Posterior vena cava (tissue), 2 donors: ENCODE data around the gene NGF. TPM values are rescaled to one million over a fixed set of nuclear protein-coding genes. Genes with fewer than 3 reads are reported as not detected.
"Not testable (repeated sequence)": the region's sequence is repeated elsewhere in the genome, so short reads cannot be mapped to it uniquely, and the experiment has no call there.

Experiments used
- DNase-seq: peaks from one replicate; pipeline ENCODE4 v3.0.0-alpha.2; 2020; ENCODE audit warnings: low spot score
- intact Hi-C, 2 donors: fragments of 100-400 bp; cut with DNase I; formaldehyde crosslinking; loops; one replicate each; pipeline versions ENCODE4 v1.14.1 to v1.14.2; 2022 to 2023
- total RNA-seq, 2 donors: library from RNA; stranded (reverse); fragmentation: NEBNext Ultra II Directional; extraction: Animal tissue kit (Norgen Biotek cat#: 25700); gene quantifications; one replicate each; pipeline ENCODE4 v1.2.1, GENCODE V29; 2021
- donor health status: DM: yes; HTN: yes; CAD: no.
- donor health status: DM: yes; HTN: yes; CAD: no.

The NGF gene
- total RNA-seq, 2 donors from 2014 or later = 5.1 to 6.7 TPM

GRCh38 chr1:115314092-115314491, 24.0 kb downstream of the NGF start:
- intact Hi-C loops = no loop called here
- no peak for DNase-seq

GRCh38 chr1:115313182-115313581, 24.9 kb downstream of the NGF start:
- intact Hi-C loops = no loop called here
- DNase-seq = no peak

GRCh38 chr1:115312742-115313141, 25.3 kb downstream of the NGF start:
- DNase-seq = no peak
- intact Hi-C loops = no loop called here

DNA sequence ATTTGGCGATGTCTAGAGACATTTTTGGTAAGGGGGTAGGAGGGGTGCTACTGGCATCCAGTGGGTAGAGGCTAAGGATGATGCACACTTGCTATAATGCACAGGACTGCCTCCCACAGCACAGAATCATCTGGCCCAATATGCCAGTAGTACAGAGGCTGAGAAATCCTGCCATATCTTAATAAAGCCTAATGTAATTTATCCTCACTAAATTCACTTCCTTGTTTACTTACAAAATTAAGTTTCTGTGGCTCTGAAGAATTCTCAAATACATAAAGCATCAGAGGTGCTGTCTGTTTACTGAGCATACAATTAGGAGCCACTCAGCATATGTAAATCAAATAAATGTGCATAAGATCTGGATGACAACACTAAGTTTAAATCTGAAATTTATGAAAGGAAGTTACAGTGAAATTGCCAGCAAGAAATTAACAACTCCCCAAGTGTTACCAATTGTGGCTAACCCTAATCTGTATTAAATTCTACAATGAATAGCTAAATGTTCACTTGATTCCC, 26.5 kb downstream of the NGF start:
- intact Hi-C loops = no loop called here
- no peak for DNase-seq

DNA sequence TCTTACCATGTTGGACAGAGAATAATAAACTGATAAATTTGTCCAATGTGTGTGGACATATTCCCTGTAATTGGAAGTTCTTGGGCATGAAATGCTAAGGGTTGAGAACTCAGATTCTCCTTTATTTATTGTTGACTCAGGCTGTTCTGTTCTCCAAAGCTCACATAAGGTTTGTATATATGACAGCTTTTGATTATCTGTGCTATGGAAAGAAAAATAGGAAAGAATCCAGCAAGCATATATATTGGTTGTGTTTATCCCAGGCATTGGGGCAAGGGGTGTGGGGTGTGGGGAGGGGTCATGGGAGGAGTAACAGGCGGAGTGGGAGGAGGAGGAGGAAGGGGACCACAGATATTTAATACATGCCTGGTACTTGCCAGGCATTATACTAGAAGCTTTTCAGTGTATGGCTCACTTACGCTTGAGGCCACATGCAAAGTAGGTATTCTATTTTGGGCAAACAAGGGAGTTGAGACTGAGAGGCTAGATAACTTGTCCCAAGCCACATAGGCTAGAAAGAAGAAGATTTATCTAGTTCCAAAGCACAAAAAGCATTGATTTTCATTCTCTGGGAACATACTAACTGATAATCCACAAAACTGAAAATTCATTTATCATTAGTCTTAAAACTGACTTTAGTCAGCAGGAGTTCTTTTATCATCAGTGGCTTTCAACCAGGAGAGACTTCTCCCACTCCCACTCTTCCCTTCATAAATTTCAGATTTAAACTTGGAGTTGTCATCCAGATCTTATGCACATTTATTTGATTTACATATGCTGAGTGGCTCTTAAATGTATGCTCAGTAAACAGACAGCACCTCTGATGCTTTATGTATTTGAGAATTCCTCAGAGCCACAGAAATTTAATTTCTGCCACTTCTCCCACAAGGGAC, 27.2 kb downstream of the NGF start:
- intact Hi-C loops = no loop called here
- no peak for DNase-seq

DNA sequence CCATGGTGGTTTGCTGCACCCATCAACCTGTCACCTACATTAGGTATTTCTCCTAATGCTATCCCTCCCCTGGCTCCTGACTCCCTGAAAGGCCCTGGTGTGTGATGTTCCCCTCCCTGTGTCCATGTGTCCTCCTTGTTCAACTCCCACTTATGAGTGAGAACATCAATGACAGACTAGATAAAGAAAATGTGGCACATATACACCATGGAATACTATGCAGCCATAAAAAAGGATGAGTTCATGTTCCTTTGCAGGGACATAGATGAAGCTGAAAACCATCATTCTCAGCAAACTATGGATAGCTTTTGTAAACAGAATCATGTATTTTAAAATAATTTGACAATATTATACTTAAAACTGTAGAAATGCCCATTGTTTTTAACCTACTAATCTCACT, 28.5 kb downstream of the NGF start:
- intact Hi-C loops, DNase-seq: not testable (repeated sequence)

GRCh38 chr1:115308969-115309368, 29.1 kb downstream of the NGF start:
- intact Hi-C loops = no loop called here
- no peak for DNase-seq

DNA sequence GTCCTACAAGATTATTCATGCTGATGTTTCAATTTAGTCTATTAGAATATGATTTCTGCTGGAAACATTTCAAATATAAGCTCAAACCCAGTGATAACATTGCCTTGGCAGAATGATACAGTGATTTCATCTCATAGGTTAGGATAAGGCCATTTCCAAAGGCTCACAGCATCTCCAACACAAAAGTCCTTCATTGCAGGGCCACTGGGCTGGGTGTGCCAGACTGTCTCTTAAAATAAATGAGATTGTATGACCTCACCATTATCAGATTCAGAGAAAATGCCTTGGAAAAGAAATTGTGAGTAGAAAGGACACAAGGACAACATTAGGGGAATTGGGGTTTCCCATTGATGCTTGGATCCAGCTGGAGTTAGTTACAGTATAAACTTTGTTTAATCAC, 30.4 kb downstream of the NGF start:
- no peak for DNase-seq
- intact Hi-C loops = no loop called here

GRCh38 chr1:115306146-115306545, 31.9 kb downstream of the NGF start:
- intact Hi-C loops = no loop called here
- no peak for DNase-seq

GRCh38 chr1:115303364-115303763, 34.7 kb downstream of the NGF start:
- DNase-seq = no peak
- intact Hi-C loops = no loop called here

DNA sequence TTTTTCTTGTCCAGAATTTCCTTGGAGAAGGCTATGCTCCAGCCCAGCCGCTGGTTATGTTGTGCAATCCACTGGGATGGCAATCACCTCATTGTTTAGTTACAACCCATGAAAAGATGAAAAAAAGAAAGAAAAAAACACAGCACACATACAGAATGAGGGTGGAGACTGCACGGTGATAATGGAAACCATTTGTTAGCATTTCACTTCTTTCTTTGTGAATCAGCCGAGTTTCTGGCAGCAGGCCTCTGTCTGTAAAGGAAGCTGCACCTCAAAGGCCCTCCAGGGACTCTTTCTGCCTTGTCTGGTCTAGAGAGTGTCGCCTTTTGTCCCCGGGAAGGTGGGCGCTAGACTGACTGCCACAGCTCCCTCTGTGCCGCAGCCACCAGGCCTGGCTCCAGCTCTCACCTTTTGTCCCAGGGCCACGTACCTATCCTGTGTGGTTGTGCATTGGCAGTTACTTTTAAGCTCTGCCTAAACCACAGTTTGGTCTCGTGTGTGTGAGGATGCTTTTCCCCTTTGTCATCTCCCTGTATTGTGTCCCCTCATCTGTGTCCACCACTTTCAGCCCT, 35.6 kb downstream of the NGF start:
- no peak for DNase-seq
- intact Hi-C loops = no loop called here

DNA sequence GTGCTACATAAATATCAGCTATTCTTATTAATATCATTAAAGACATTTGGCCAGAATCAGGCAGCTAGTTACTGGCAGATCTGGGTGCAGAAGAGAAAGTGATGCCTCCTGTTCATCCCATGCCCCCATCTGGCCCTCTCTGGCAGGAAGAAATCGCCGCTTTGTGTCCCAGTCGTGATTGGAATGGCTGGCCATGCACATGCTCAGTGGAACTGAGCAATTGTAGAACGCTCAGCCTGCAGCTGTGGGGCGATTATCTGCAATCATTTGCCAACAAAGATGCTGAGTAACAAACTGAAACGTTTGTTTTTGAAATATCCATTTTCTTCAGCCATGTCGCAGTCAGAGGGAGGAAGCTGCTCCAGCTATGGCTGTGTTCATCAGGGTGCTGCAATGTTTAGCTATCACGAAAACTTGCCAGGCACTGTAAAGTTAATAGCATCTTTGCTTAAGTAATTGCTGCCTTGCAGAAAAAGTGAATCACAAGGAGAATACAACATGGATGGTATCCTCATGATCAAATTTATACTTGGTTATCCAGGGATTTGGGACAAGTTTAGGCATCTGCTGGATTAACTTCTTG, 36.5 kb downstream of the NGF start:
- no peak for DNase-seq
- intact Hi-C loops = no loop called here

DNA sequence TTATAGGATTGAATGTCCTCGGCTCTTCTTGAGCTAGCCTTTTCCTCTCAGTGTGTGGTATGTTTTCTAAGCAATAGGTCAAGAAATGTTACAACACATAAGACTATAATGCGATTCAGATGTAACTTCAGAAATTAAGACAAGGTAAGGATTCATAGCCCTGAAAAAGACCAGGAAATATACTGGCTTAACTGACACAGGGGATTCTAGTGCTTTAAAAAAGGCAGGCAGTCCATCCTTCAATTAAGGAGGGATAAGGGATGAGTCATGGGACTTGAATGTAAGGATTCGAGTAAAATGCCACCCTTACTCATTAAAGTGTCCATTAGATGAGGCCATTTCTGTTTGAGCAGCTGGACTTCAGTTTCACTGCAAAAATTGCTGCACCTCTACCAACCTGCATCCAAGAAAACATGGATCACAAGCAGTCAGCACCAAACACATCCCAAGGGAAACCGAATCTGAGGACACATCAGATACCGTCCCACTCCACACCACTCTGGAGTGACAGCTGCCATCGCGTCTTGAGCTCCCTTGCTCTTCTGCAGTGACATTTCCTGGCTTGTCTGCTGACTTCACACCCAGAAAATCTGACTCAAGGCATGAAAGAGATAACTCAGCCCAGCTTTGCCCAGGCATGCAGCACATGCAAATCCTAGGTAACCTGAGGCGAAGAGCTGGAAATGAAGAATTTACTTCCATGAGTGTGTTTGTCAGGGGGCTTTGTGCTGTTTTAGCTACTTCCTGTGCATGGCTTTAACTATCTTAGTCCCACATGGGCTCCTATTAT, 37.8 kb downstream of the NGF start:
- intact Hi-C loops = no loop called here
- no peak for DNase-seq

GRCh38 chr1:115299266-115299665, 38.8 kb downstream of the NGF start:
- DNase-seq = no peak
- intact Hi-C loops = no loop called here

- no peak for DNase-seq
- intact Hi-C loops = no loop called here
These were observed 41.1 kb downstream of the NGF start for GRCh38 chr1:115296981-115297380.

- no peak for DNase-seq
- intact Hi-C loops = no loop called here
These were observed 41.9 kb downstream of the NGF start for GRCh38 chr1:115295904-115296696.

- intact Hi-C loops = no loop called here
- DNase-seq = no peak
These were observed 44.1 kb downstream of the NGF start for GRCh38 chr1:115293899-115294298.

GRCh38 chr1:115293006-115293405, 45.0 kb downstream of the NGF start:
- intact Hi-C loops = no loop called here
- DNase-seq = no peak

GRCh38 chr1:115291741-115292140, 46.3 kb downstream of the NGF start:
- DNase-seq = no peak
- intact Hi-C loops = no loop called here
